Measurements from ENCODE around the gene SKAP1.

Gene SKAP1

DNA sequence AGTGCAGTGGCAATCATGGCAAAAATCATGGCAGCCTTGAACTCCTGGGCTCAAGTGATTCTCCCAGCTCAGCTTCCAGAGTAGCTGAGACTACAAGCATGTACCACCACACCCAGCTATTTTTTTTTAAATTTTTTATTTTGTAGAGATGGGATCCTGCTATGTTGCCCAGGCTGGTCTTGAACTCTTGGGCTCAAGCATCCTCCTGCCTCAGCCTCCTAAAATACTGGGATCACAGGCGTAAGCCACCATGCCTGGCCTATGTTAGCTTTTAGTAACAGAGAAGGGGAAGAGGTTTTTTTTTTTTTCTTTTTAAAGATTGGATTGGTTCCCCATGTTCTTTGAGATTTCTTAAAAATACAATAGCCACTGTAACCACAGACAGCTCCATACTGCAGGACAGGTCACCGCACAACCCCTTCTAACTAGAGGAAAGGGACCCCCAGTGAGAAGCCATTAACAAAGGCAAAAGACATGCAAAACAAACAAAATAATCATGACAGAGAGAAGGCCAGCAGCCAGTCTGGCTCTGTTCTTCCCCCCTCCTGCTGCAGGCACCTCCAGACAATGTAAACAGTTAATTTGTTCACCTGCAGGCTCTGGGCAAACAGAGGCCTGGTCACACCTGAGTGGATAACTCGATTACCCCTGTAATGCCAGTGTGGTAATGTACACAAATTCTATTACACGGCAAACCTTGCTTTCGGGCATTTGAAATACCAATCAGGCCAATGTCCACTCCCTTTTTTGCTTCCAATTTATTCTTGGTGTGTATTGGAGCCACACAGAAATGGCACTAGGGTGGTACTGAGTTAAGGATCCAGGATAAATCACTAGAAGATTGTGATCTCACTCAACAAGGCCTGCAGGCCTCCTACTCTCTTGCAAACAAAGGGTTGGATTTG lies 269.6 kb downstream of the SKAP1 start:
- TF ChIP-seq ZFX (IDR thresholded peaks at IDR 0.05), result no peak
- TF ChIP-seq, protein P1, sequence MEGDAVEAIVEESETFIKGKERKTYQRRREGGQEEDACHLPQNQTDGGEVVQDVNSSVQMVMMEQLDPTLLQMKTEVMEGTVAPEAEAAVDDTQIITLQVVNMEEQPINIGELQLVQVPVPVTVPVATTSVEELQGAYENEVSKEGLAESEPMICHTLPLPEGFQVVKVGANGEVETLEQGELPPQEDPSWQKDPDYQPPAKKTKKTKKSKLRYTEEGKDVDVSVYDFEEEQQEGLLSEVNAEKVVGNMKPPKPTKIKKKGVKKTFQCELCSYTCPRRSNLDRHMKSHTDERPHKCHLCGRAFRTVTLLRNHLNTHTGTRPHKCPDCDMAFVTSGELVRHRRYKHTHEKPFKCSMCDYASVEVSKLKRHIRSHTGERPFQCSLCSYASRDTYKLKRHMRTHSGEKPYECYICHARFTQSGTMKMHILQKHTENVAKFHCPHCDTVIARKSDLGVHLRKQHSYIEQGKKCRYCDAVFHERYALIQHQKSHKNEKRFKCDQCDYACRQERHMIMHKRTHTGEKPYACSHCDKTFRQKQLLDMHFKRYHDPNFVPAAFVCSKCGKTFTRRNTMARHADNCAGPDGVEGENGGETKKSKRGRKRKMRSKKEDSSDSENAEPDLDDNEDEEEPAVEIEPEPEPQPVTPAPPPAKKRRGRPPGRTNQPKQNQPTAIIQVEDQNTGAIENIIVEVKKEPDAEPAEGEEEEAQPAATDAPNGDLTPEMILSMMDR (conservative IDR thresholded peaks at IDR 0.05), result no peak
- no peak overlapping the region for H3K27ac ChIP-seq

DNA sequence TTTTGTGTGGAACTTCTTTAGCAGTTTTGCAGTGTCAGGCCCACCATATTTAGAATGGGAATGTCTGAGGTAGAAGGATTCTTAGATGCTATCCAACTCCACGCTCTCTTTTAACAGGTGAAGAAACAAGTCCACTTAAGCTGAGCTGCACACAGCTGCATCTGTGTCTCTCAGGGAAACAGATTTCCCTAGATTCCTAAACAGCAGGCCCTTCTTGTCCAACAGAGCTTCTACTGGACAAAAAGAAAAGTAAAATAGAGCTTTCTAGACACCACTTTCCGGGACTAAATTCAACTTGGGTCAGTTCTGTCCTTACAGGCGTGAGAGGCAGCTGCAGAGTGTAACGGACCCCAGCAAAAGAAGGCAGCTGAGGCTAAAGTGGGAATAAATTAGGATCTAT lies 270.8 kb downstream of the SKAP1 start:
- no peak overlapping the region for H3K27ac ChIP-seq
- TF ChIP-seq ZFX (IDR thresholded peaks at IDR 0.05), result no peak
- TF ChIP-seq, protein P1 (conservative IDR thresholded peaks at IDR 0.05), result no peak

DNA sequence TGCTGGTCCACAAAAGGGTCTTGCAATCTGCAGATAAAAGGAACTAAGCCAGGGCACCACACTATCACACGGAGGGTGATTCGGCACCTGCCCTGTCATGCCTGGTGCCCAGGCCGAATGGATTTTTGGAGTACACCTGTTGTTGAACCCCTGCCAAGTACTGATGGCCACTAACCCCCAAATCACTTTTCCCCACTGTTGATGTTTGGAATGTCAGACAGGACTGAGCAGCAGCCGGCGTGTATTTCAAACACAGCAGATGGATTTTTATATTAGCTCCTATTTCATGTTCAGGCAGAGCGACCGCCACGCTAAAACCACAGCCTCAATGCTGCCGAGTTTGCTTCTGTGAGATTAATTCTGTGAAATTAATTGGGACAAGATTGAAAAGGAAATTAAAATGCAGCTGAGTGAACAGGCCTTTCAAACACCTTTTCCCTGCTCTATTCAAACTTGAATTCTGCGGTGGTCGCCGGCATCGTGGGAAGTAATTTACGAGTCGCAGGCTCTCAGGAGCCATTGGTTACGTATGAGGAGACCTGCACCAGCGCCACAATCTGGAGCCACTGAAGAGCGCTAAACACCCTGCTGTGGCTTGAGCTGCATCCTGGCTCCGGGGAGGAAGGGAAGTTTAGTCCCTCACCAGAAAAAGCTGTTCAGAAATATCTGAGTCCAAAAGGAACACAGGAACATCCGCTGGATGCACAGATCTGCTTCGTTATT lies 274.0 kb downstream of the SKAP1 start:
- H3K27ac ChIP-seq, result no peak overlapping the region
- no peak for TF ChIP-seq ZFX (IDR thresholded peaks at IDR 0.05)
- TF ChIP-seq, protein P1 (conservative IDR thresholded peaks at IDR 0.05), result no peak

DNA sequence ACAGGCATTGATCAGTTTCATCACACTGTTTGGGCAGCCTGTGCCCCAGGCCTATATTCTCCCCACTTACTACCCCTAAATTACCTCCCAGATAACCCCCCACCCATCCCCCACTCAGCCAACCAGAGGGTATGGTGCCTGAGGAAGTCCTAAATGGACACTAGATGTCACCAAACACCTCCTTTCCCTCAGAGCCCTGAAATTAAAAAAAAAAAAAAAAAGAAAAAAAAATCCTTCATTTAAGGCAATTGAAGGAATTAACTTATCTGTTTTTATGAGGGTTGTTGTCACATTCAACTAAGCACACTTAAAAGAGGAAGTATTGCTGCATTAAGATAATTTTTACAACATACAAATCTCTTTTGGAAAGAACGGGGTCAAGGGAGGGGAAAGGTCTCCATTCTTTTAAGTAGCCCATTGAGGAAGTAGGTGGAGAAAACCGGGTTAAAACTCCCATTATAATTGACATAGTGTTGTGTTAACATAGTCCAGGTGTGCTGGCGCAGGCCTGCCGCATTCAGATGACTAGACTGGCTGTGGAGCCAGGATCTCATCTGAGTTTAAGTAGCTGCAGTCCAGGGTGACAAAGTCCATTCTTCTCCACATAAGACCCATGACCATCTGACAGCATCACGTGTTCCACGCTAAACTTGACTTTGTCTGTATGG lies 276.2 kb downstream of the SKAP1 start:
- no peak overlapping the region for H3K27ac ChIP-seq
- no peak for TF ChIP-seq ZFX (IDR thresholded peaks at IDR 0.05)
- TF ChIP-seq, protein P1 (conservative IDR thresholded peaks at IDR 0.05), result peak; percentile 85

DNA sequence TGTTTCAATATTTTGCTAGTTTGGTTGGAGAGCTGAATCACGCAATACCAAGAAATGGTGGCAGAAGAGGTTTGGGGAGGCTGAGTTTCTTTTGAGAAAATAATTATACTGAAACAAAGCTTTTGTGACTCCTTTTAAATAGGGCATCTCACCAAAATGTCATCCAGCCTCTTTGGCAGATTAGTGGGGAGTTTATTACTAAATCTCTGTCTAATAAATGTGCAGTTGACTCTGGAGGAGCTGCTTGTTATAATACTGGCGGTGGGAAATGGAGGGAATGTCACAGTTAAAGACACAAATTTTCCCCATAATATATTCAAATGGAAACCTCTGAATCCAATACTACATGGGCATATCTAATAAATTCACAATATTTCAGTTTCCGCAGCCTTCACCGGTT lies 277.7 kb downstream of the SKAP1 start:
- no peak for TF ChIP-seq ZFX (IDR thresholded peaks at IDR 0.05)
- TF ChIP-seq, protein P1 (conservative IDR thresholded peaks at IDR 0.05), result no peak
- H3K27ac ChIP-seq, result no peak overlapping the region

DNA sequence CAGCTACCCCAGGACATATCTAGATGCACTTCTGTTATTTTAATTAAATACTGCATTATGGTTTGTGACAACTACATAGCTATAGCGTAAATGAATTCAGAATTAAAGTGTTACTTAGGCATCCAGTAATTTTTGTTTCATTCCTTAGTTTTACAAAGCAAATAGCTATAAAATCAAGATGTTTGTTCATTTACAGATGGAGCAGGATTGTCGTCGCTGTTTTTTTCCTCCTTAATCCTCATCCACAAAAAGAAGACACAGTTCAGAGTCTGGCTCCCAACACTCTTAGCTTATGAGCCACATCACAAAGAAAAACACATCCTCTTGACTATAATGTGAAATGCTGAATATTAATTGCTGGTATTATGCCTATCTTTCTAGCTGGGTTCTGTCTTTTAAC lies 278.8 kb downstream of the SKAP1 start:
- no peak for TF ChIP-seq ZFX (IDR thresholded peaks at IDR 0.05)
- TF ChIP-seq, protein P1 (conservative IDR thresholded peaks at IDR 0.05), result no peak
- H3K27ac ChIP-seq, result no peak overlapping the region

Measured in C4-2B (cell line).